ENCODE measurements around the gene RNF181.

Gene RNF181

DNA sequence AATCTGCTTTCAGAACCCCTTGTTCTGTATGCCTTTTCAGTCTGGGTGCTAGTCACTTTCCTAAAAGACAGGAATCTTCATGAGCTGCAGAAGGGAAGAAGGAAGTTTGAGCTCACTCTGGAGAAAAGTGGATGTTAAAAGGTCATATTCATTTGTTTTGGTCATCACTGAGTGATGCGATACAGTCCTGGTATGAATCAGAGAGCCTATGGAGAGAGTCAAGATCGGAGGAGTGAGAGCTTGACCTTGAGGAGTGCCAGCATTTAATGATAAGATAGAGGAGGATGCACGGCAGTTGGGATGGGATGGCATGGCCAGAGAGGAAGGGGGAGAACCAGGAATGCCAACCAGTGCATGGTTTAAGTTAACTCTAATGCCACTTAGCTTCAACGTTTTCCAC is 40.1 kb downstream of the RNF181 start:
- Mint-ChIP-seq H3K9me3 (no peaks in the 10 kb centered on the region), H3K4me3 (no peak overlapping the region)
- DNase-seq: no peak

DNA sequence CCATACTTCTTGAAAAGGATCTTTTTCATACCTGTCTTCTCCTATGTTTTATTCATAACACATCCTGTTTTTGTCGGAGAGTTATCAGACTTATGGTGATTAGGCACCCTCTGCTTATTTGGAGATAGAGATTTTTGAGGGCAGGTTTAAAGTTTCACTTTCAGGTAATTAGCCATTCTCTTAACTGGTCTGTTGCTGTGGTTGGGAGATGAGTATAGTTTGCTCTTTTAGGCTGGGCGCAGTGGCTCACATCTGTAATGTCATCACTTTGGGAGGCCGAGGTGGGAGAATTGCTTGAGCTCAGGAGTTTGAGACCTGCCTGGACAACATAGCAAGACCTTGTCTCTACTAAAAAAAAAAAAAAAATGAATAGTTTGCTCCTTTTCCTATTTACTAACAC is 47.2 kb downstream of the RNF181 start:
- peaks cover 41 to 48% of the 10 kb centered on the region in 2 donors for H3K36me3 Mint-ChIP-seq
- DNase-seq (no peak), ATAC-seq (replicated peaks) (no peak)
- H3K27me3 Mint-ChIP-seq: no peaks in the 10 kb centered on the region
- H3K9me3 Mint-ChIP-seq: no peaks in the 10 kb centered on the region
- no peak overlapping the region for H3K27ac Mint-ChIP-seq
- no peak overlapping the region for H3K4me3 Mint-ChIP-seq
- peaks cover 1 to 9% of the 10 kb centered on the region in 2 donors for H3K4me1 Mint-ChIP-seq

More for the DNA sequence above, 40.1 kb downstream of the RNF181 start:
- Mint-ChIP-seq H3K4me1 (peaks cover 12 to 18% of the 10 kb centered on the region in 2 donors), H3K27ac (no peak overlapping the region), H3K36me3 (peaks cover 50 to 65% of the 10 kb centered on the region in 2 donors), H3K27me3 (no peaks in the 10 kb centered on the region)
- ATAC-seq (replicated peaks): no peak

DNA sequence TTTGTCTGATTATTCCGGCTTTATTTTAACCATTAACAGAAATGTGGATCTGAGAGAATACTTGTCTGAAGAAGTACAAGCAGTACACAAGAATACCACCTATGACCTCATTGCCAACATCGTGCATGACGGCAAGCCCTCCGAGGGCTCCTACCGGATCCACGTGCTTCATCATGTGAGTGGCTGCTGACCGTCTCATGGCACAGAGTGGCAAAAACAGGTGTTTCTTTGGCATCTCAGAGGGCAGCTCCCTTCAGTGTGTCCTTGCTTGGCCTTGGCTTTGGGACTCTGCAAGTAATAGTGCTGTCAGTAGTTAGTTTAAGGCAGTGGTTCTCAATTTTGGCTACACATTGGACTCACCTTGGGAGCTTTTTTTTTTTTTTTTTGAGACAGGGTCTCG is 49.4 kb downstream of the RNF181 start:
- Mint-ChIP-seq H3K36me3 (peaks cover 50 to 59% of the 10 kb centered on the region in 2 donors), H3K4me3 (no peak overlapping the region), H3K9me3 (no peaks in the 10 kb centered on the region), H3K27ac (no peak overlapping the region), H3K27me3 (no peaks in the 10 kb centered on the region), H3K4me1 (peaks cover 5 to 19% of the 10 kb centered on the region in 2 donors)
- DNase-seq (no peak), ATAC-seq (replicated peaks) (no peak)

DNA sequence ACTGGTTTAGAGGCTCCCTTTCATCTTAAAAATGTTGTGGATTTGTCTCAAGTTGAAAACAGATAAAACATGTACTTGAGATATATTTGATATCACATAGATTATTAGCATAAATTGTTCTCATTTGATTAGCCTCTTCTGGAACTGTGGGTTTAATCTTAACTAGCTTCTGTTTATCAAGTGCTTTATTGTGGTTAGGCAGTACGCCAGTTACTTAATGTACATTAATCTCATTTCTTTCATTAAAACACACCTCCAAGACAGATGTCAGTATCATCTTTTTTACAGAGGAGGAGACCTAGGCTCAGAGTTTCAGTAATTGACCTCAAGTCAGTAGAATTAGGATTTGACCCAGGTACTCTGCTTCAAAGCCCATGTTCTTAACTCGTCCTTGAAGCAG is 50.6 kb downstream of the RNF181 start:
- H3K27me3 Mint-ChIP-seq: no peaks in the 10 kb centered on the region
- DNase-seq (no peak), ATAC-seq (replicated peaks) (no peak)
- H3K27ac Mint-ChIP-seq: no peak overlapping the region
- no peaks in the 10 kb centered on the region for H3K9me3 Mint-ChIP-seq
- H3K4me1 Mint-ChIP-seq: peaks cover 5 to 19% of the 10 kb centered on the region in 2 donors
- no peak overlapping the region for H3K4me3 Mint-ChIP-seq
- peaks cover 42 to 52% of the 10 kb centered on the region in 2 donors for H3K36me3 Mint-ChIP-seq
